GM23248 (cell line): Measurements from ENCODE around the gene LRP1.

Experiments
- EZH2 ChIP-seq: fragments of 200-600 bp; sonication (generic); IDR thresholded peaks from 2 replicates; pipeline ENCODE4 v1.6.1; 2018; ENCODE audit warnings: antibody characterized with exemption, mild to moderate bottlenecking; ENCODE audit not compliant: insufficient read depth, poor library complexity, severe bottlenecking
- EZH2phosphoT487 ChIP-seq: fragments of 200-600 bp; sonication (generic); IDR thresholded peaks from 2 replicates; pipeline ENCODE4 v1.6.1; 2018; ENCODE audit warnings: antibody characterized with exemption, moderate library complexity, mild to moderate bottlenecking, low read depth; ENCODE audit not compliant: insufficient read depth

DNA sequence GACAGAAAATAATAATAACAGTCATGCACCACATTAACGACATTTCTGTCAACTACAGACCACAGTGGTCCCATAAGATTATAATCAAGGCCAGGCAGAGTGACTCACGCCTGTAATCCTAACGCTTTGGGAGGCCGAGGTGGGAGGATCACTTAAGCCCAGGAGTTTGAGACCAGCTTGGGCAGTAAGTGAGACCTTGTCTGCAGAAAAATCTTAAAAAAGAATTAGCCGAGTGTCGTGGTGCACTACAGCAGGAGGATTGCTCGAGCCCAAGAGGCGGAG is 30.8 kb upstream of the LRP1 start:
- TF ChIP-seq EZH2phosphoT487 (no peak), EZH2 (no peak)
